Activated CD4-positive, alpha-beta T cell treated with anti-CD3 and anti-CD28 coated beads for 24 hours (primary cell): ENCODE measurements around the gene NLGN4Y.
"Not testable (repeated sequence)": the region's sequence is repeated elsewhere in the genome, so short reads cannot be mapped to it uniquely, and the experiment has no call there.

Source experiments
- DNase-seq, 2 donors: peaks; one replicate each; pipeline ENCODE4 v3.0.0-alpha.2; 2020; ENCODE audit warnings: low read depth in 2 of 2

The NLGN4Y gene

GRCh38 chrY:14834103-14835060 lies 310.1 kb downstream of the NLGN4Y start:
- no peak for DNase-seq

GRCh38 chrY:14837466-14837865 lies 313.1 kb downstream of the NLGN4Y start:
- no peak for DNase-seq

GRCh38 chrY:14850734-14851133 lies 326.4 kb downstream of the NLGN4Y start:
- DNase-seq, result no peak

- DNase-seq, result no peak
These were observed 336.1 kb downstream of the NLGN4Y start for GRCh38 chrY:14860448-14860847.

- not testable (repeated sequence) for DNase-seq
These were observed 336.7 kb downstream of the NLGN4Y start for GRCh38 chrY:14861033-14861432.

GRCh38 chrY:14871971-14872370 lies 347.6 kb downstream of the NLGN4Y start:
- DNase-seq, result no peak
